ENCODE data around the gene LOC128125822.

GRCh38 chr6:63582579-63583231 is 10.4 kb downstream of the LOC128125822 start:
- TF ChIP-seq CTCF (IDR thresholded peaks at IDR 0.05; ENCODE audit: poor library complexity, severe bottlenecking) (no peak), RAD21 (conservative IDR thresholded peaks at IDR 0.05) (no peak), EZH2 (IDR thresholded peaks at IDR 0.05; ENCODE audit: borderline replicate concordance, insufficient read depth, low read length, poor library complexity, severe bottlenecking) (no peak)

Measured in neural cell (in vitro differentiated cells).